Ishikawa (cell line): ENCODE measurements around the gene FAM53B.

Experiments used
- CEBPB ChIP-seq: IDR thresholded peaks from 2 replicates; pipeline ENCODE4 v1.6.1; 2012
- CREB1 ChIP-seq: IDR thresholded peaks from 2 replicates; pipeline ENCODE4 v1.6.1; 2012; ENCODE audit warnings: low read depth
- EGR1 ChIP-seq: IDR thresholded peaks from 2 replicates; pipeline ENCODE4 v1.6.1; 2012
- EP300 ChIP-seq: IDR thresholded peaks from 2 replicates; pipeline ENCODE4 v1.6.1; 2012; ENCODE audit warnings: borderline replicate concordance
- FOXM1 ChIP-seq: IDR thresholded peaks from 2 replicates; pipeline ENCODE4 v1.6.1; 2012; ENCODE audit warnings: low read depth, borderline replicate concordance
- NFIC ChIP-seq: IDR thresholded peaks from 2 replicates; pipeline ENCODE4 v1.6.1; 2012
- RAD21 ChIP-seq: IDR thresholded peaks from 2 replicates; pipeline ENCODE4 v1.6.1; 2012; ENCODE audit warnings: low read depth
- TAF1 ChIP-seq: IDR thresholded peaks from 2 replicates; pipeline ENCODE4 v1.6.1; 2012; ENCODE audit warnings: low read depth, mild to moderate bottlenecking
- TCF12 ChIP-seq: IDR thresholded peaks from 2 replicates; pipeline ENCODE4 v1.6.1; 2012; ENCODE audit warnings: low read depth
- TEAD4 ChIP-seq: IDR thresholded peaks from 2 replicates; pipeline ENCODE4 v1.6.1; 2012
- YY1 ChIP-seq: IDR thresholded peaks from 2 replicates; pipeline ENCODE4 v1.6.1; 2012; ENCODE audit warnings: low read depth
- ZBTB7A ChIP-seq: IDR thresholded peaks from 2 replicates; pipeline ENCODE4 v1.6.1; 2012; ENCODE audit warnings: low read depth
- TF ChIP-seq, protein P1 (sequence below): IDR thresholded peaks from 2 replicates; pipeline ENCODE4 v1.6.1; 2012
- TF ChIP-seq, protein P2 (sequence below): IDR thresholded peaks from 2 replicates; pipeline ENCODE4 v1.6.1; 2012
- TF ChIP-seq, protein P3 (sequence below): IDR thresholded peaks from 2 replicates; pipeline ENCODE4 v1.6.1; 2012; ENCODE audit warnings: low read depth, mild to moderate bottlenecking

Gene FAM53B

DNA sequence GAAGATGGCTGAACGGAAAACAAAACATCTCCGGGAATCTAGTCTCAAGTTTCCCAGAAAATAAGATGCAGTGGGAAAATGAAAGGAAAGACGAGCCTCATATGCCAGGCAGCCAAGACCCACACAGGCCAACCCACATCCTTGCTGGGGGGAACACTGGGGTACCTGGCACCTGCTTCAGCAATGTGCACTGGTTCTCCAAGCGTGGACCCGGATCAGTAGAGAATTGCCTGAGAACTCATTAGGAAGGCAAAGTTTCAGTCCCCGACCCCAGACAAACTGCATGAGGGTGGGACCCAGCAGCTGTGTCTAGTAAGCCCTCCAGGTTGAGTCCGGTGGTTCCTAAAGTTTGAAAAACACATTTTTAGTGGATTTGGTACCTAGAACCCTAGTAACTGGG is 18.4 kb downstream of the FAM53B start:
- TF ChIP-seq EGR1 = no peak
- no peak for TF ChIP-seq ZBTB7A
- no peak for TF ChIP-seq CREB1
- TF ChIP-seq CEBPB = no peak
- no peak for TF ChIP-seq NFIC
- no peak for TF ChIP-seq TCF12
- TF ChIP-seq, protein P1, sequence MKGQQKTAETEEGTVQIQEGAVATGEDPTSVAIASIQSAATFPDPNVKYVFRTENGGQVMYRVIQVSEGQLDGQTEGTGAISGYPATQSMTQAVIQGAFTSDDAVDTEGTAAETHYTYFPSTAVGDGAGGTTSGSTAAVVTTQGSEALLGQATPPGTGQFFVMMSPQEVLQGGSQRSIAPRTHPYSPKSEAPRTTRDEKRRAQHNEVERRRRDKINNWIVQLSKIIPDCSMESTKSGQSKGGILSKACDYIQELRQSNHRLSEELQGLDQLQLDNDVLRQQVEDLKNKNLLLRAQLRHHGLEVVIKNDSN = no peak
- TF ChIP-seq RAD21 = no peak
- no peak for TF ChIP-seq TAF1
- no peak for TF ChIP-seq YY1
- TF ChIP-seq, protein P2, sequence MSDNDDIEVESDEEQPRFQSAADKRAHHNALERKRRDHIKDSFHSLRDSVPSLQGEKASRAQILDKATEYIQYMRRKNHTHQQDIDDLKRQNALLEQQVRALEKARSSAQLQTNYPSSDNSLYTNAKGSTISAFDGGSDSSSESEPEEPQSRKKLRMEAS = no peak
- no peak for TF ChIP-seq FOXM1

DNA sequence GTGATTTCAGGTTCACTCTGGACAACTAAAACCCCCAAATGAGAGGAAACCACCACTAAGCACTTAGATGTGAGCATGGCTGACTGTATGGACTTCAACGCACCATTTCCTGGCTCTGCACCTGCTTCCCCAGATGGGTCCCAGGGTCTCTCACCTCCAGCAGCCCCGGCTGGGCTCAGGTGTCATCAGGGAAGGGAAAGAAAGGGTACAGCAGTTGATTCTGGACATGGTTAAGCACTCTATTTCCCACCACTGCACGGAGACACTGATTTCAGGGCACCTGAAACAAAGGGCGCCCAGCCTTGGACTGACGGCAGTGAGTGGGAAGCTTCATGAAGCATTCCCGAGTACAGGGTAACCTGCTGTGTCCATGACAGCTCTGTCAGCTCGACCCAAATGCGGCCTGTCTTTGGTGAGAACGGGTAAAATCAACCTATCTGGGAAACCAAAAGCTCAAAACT is 19.0 kb downstream of the FAM53B start:
- TF ChIP-seq ZBTB7A (no peak), RAD21 (no peak), TEAD4 (no peak), NFIC (no peak), CREB1 (no peak), TCF12 (no peak), FOXM1 (no peak), TAF1 (no peak), EP300 (no peak), YY1 (no peak), CEBPB (no peak), EGR1 (no peak)
- TF ChIP-seq, protein P2 = no peak
- TF ChIP-seq, protein P1 = no peak
- TF ChIP-seq, protein P3, sequence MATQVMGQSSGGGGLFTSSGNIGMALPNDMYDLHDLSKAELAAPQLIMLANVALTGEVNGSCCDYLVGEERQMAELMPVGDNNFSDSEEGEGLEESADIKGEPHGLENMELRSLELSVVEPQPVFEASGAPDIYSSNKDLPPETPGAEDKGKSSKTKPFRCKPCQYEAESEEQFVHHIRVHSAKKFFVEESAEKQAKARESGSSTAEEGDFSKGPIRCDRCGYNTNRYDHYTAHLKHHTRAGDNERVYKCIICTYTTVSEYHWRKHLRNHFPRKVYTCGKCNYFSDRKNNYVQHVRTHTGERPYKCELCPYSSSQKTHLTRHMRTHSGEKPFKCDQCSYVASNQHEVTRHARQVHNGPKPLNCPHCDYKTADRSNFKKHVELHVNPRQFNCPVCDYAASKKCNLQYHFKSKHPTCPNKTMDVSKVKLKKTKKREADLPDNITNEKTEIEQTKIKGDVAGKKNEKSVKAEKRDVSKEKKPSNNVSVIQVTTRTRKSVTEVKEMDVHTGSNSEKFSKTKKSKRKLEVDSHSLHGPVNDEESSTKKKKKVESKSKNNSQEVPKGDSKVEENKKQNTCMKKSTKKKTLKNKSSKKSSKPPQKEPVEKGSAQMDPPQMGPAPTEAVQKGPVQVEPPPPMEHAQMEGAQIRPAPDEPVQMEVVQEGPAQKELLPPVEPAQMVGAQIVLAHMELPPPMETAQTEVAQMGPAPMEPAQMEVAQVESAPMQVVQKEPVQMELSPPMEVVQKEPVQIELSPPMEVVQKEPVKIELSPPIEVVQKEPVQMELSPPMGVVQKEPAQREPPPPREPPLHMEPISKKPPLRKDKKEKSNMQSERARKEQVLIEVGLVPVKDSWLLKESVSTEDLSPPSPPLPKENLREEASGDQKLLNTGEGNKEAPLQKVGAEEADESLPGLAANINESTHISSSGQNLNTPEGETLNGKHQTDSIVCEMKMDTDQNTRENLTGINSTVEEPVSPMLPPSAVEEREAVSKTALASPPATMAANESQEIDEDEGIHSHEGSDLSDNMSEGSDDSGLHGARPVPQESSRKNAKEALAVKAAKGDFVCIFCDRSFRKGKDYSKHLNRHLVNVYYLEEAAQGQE = no peak

DNA sequence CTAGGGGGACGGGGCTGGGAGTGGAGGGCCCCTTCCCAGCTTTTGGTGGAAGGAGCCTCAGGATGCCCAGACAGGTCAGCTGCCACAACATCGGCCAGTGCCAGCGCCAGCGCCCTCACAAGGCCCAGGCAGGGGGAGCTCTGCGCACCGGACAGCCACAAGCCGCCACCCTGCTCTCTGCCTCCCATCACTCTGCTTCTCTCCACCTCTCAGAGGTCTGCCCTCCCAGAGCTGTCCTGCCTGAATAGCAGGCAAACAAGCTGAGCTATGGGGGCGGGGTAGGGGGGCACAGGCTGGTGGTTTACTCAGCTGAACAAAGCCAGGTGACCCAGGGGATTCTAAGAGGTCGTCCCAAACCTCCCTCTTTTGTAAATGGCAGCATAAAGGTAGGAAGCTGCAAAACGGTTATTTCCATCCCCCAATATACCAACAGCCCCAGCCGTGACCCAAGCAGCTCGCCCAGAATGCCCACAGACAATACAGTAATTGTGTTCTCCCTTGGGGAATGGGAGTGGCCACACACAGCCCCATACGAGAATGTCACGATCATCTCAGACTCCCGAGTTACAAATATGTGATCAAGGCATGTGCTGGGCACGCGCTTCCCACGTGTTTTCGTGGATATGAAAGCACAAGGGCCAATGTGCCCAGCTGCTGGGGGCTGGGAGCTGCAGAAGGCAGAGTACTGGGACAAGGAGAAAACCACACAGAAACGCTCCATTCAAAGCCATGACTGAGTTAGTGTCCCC is 19.7 kb downstream of the FAM53B start:
- no peak for TF ChIP-seq RAD21
- no peak for TF ChIP-seq EGR1
- no peak for TF ChIP-seq FOXM1
- no peak for TF ChIP-seq EP300
- TF ChIP-seq TEAD4 = no peak
- TF ChIP-seq NFIC = no peak
- TF ChIP-seq TAF1 = no peak
- no peak for TF ChIP-seq CEBPB
- no peak for TF ChIP-seq YY1
- TF ChIP-seq, protein P3 = no peak
- TF ChIP-seq, protein P1 = no peak
- TF ChIP-seq ZBTB7A = no peak
- no peak for TF ChIP-seq CREB1
- TF ChIP-seq, protein P2 = no peak
- no peak for TF ChIP-seq TCF12

DNA sequence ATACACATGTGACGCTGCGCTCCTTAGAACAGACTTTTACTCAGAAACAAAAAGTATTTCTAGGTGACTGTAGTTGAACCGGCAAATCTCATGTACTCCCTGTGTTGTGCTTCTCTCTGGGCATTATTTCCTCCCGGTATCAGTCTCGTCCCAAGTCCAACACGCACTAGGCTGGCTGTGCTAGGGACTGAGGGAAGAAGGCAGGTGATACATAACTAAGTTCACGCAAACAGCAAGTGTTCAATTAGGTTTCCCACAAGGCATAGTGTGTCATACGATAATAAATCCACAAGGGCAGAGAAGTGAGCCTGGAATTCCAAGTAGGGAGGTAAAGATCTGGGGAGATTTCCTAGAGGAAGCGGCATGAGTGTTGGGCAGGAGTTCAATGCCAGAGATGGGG is 20.4 kb downstream of the FAM53B start:
- TF ChIP-seq CREB1 (no peak), TCF12 (no peak)
